Gastrocnemius medialis (tissue), 4 donors: Measurements from ENCODE around the gene CAPN2. TPM values are rescaled to one million over a fixed set of nuclear protein-coding genes. Genes with fewer than 3 reads are reported as not detected.

Experiments
- ATAC-seq, 2 donors: fragments of 150-250 bp; one replicate each; pipeline ENCODE4 v1.9.1; 2016
- DNase-seq, 2 donors: peaks; one replicate each; pipeline ENCODE4 v3.0.0-alpha.2; 2019
- H3K27ac ChIP-seq, 4 donors: fragments of 200-600 bp; sonication (generic); 1 replicate in 1 of 4; 2 replicates in 3 of 4; pipeline ENCODE4 v1.5.1; 2016 to 2018; ENCODE audit warnings: mild to moderate bottlenecking in 2 of 4, moderate library complexity in 1 of 4
- H3K27me3 ChIP-seq, 3 donors: fragments of 200-600 bp; sonication (generic) in 2 of 3; 1 replicate in 1 of 3; 2 replicates in 2 of 3; pipeline versions ENCODE4 v1.5.1 to v1.6.0; 2016 to 2019; ENCODE audit warnings: mild to moderate bottlenecking in 1 of 3, moderate library complexity in 1 of 3
- H3K36me3 ChIP-seq, 2 donors: fragments of 200-600 bp; sonication (generic) in 1 of 2; one replicate each; pipeline ENCODE4 v1.5.1; 2017 to 2018
- H3K4me1 ChIP-seq, 2 donors: fragments of 200-600 bp; sonication (generic) in 1 of 2; one replicate each; pipeline ENCODE4 v1.5.1; 2016 to 2017; ENCODE audit warnings: mild to moderate bottlenecking in 2 of 2
- H3K4me3 ChIP-seq, 4 donors: fragments of 200-600 bp; sonication (generic) in 3 of 4; 1 replicate in 1 of 4; 2 replicates in 3 of 4; pipeline ENCODE4 v1.5.1; 2016 to 2019; ENCODE audit warnings: mild to moderate bottlenecking in 2 of 4
- H3K9me3 ChIP-seq, 3 donors: fragments of 200-600 bp; sonication (generic) in 2 of 3; 1 replicate in 1 of 3; 2 replicates in 2 of 3; pipeline ENCODE4 v1.5.1; 2016 to 2019
- CTCF ChIP-seq, 5 experiments: fragments of 450-650 bp in 3 of 5; fragments of 200-600 bp in 2 of 5; sonication (generic) in 2 of 5; IDR thresholded peaks in 4 of 5; conservative IDR thresholded peaks in 1 of 5; 1 replicate in 4 of 5; 2 replicates in 1 of 5; pipeline ENCODE4 v1.5.1; 2016 to 2019; ENCODE audit warnings: antibody characterized with exemption in 5 of 5, mild to moderate bottlenecking in 3 of 5, moderate library complexity in 3 of 5
- POLR2A ChIP-seq, 2 donors: fragments of 450-650 bp; IDR thresholded peaks; one replicate each; pipeline ENCODE4 v1.6.1; 2017; ENCODE audit warnings: antibody characterized with exemption in 2 of 2, mild to moderate bottlenecking in 2 of 2, moderate library complexity in 2 of 2
- in situ Hi-C, 4 donors: fragments of 200-750 bp; cut with MboI; loops; one replicate each; pipeline versions ENCODE4 v1.15.0 to v1.8.0; 2017; ENCODE audit warnings: low sequenced_read_pairs in 4 of 4
- intact Hi-C: fragments of 100-400 bp; cut with DNase I; formaldehyde crosslinking; loops from one replicate; pipeline ENCODE4 v1.15.1; 2023; ENCODE audit warnings: low total_unique reads
- total RNA-seq, 4 donors: library from RNA; depleted of rRNA; stranded (reverse); fragments of >200 nt; gene quantifications; one replicate each; pipeline versions ENCODE4 v1.1.0 to v1.2.3, GENCODE V29; 2016

Gene CAPN2
- total RNA-seq, 4 donors from 2014 or later = 42.6 to 141 (median 89.4) TPM

- H3K27me3 ChIP-seq = no peaks in the 10 kb centered on the region
- TF ChIP-seq POLR2A (IDR thresholded peaks at IDR 0.05) (no peak), CTCF (IDR thresholded peaks at IDR 0.05 in 4 of 5, conservative IDR thresholded peaks at IDR 0.05 in 1 of 5) (no peak)
- intact Hi-C loops = no loop called here
- DNase-seq = no peak
- no peak overlapping the region for H3K27ac ChIP-seq
- no peak for ATAC-seq
- no peaks in the 10 kb centered on the region for H3K9me3 ChIP-seq
- in situ Hi-C loops = no loop called here
- peaks cover 3 to 55% of the 10 kb centered on the region in 2 donors for H3K36me3 ChIP-seq
- no peaks in the 10 kb centered on the region for H3K4me1 ChIP-seq
- H3K4me3 ChIP-seq = no peak overlapping the region
Measured at GRCh38 chr1:223788746-223789415, 76.5 kb downstream of the CAPN2 start.

DNA sequence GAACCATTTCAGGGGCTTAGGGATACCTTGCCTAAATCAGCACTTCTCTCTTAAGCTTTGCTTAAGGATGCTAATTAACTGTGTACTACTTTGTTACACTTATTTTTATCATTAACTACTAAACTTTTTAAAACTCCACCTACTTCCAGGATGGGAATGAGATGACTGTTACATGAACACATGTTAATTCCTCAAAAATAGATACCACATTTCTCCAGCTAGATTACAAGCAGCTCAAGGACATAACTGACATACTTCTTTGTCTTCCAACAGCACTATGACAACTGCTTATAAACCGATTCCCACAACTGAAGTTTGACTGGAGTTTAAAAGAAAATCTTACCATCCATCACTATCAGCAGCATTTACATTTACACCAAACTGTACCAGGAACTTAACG, 79.7 kb downstream of the CAPN2 start:
- Histone ChIP-seq H3K4me3 (no peak overlapping the region), H3K27me3 (no peaks in the 10 kb centered on the region), H3K9me3 (no peaks in the 10 kb centered on the region), H3K36me3 (peaks cover 3 to 53% of the 10 kb centered on the region in 2 donors), H3K27ac (no peak overlapping the region), H3K4me1 (no peaks in the 10 kb centered on the region)
- no peak for DNase-seq
- no peak for ATAC-seq
- no peak for TF ChIP-seq POLR2A (IDR thresholded peaks at IDR 0.05)
- intact Hi-C loops (no loop called here), in situ Hi-C loops (no loop called here)

GRCh38 chr1:223793716-223794115, 81.4 kb downstream of the CAPN2 start:
- no peaks in the 10 kb centered on the region for H3K9me3 ChIP-seq
- DNase-seq (no peak), ATAC-seq (no peak)
- no peak overlapping the region for H3K4me3 ChIP-seq
- no peak for TF ChIP-seq POLR2A (IDR thresholded peaks at IDR 0.05)
- no peaks in the 10 kb centered on the region for H3K4me1 ChIP-seq
- intact Hi-C loops = no loop called here
- no peak overlapping the region for H3K27ac ChIP-seq
- in situ Hi-C loops = no loop called here
- peaks cover 0 to 61% of the 10 kb centered on the region in 2 donors for H3K36me3 ChIP-seq
- no peaks in the 10 kb centered on the region for H3K27me3 ChIP-seq

DNA sequence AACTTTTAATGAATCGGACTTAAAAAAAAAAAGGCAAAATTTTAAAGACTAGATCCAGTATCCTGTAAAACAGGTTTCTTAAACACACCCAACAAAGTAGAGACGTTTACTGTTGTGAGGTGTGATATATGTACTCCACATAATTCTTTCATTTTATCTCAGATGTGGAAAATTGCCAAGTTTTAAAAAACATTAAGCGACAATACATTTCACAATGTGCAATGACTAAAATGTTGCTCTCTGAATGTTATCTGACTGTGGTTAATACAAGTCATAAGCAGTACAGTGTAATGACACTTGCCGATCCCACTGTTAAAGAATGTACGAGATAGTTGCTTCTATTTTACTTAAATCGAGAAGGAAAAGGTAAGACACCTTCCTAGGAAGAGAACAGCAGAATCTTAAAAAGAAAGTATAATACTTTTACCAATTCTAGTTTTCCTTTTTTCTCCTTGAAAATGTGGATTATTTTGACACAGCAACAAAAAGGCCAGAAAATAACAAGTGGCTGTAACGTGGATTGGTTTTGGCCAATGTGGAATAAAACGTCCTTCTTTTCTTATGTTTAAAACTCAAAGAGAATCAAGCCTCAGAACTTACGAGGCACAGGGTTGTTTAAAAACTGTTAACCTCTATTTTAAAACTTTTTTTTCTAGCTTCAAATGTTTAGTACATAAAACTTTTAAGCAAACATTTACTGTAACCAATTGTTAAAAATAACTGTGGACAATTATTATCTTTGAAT, 82.0 kb downstream of the CAPN2 start:
- Histone ChIP-seq H3K4me1 (no peaks in the 10 kb centered on the region), H3K9me3 (no peaks in the 10 kb centered on the region), H3K27ac (no peak overlapping the region), H3K27me3 (no peaks in the 10 kb centered on the region), H3K36me3 (peaks cover 0 to 62% of the 10 kb centered on the region in 2 donors), H3K4me3 (no peak overlapping the region)
- TF ChIP-seq CTCF (IDR thresholded peaks at IDR 0.05 in 4 of 5, conservative IDR thresholded peaks at IDR 0.05 in 1 of 5) = no peak
- TF ChIP-seq POLR2A (IDR thresholded peaks at IDR 0.05) = no peak
- DNase-seq (no peak), ATAC-seq (no peak)
- in situ Hi-C loops (no loop called here), intact Hi-C loops (no loop called here)

GRCh38 chr1:223796210-223796609, 83.9 kb downstream of the CAPN2 start:
- peaks cover 0 to 72% of the 10 kb centered on the region in 2 donors for H3K36me3 ChIP-seq
- DNase-seq = no peak
- H3K4me1 ChIP-seq = no peaks in the 10 kb centered on the region
- no peaks in the 10 kb centered on the region for H3K9me3 ChIP-seq
- H3K27me3 ChIP-seq = no peaks in the 10 kb centered on the region
- ATAC-seq = no peak
- intact Hi-C loops = no loop called here
- TF ChIP-seq CTCF (IDR thresholded peaks at IDR 0.05 in 4 of 5, conservative IDR thresholded peaks at IDR 0.05 in 1 of 5) (no peak), POLR2A (IDR thresholded peaks at IDR 0.05) (no peak)
- no peak overlapping the region for H3K27ac ChIP-seq
- in situ Hi-C loops = no loop called here
- H3K4me3 ChIP-seq = no peak overlapping the region
